ENCODE data around the gene PDCL2.

- TF ChIP-seq POLR2A (IDR thresholded peaks at IDR 0.05) (no peak), CTCF (IDR thresholded peaks at IDR 0.05 in 8 of 11, conservative IDR thresholded peaks at IDR 0.05 in 3 of 11) (no peak)
These were observed 42.2 kb downstream of the PDCL2 start for GRCh38 chr4:55549888-55550287.

All from spleen (tissue), 7 donors.